ENCODE results near the gene IL21.
"Not testable (repeated sequence)": the region's sequence is repeated elsewhere in the genome, so short reads cannot be mapped to it uniquely, and the experiment has no call there.

Gene IL21

DNA sequence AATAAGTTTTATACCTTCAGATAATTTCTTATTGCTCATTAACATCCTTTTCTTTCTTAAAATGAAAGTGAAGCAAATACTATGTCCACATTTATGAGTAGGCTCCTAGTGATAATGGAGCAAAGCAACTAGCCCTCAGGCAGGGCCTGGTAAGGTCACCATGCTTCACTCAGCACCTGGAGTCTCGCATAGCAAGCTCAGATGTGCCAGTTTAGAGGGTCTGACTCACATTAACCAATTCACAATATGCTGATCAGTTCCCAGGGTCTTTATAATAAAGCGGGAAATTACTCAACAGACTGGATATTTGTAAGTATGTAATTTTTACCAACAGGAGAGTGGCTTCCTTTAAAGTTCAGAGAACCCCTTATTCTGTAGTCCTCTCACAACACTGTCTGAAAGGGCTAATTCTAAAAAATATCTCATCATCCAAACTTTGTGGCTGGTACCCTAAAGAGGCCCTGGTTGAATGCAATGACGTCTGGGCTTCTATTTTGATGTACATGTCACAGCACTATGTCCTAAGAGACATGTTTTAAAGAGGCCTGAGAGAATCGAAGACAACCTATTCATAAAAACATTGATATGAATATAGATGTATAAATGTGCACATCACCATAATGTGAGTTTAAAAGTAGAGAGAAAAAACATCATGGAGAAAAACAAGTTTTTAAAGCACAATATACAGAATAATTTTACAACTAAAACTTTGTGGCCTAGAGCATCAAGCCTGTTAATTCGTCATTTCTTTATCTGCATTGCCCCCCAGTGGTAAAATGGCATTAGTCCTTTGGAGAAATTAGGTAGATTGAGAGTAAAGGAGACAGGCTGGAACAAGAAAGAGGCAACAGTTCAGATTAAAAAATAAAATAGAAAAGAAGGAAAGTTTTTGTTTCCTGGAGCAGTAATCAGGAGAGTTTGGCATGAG is 44.3 kb downstream of the IL21 start:
- DNase-seq: peak; percentile 15

GRCh38 chr4:122574347-122574746 is 46.5 kb downstream of the IL21 start:
- not testable (repeated sequence) for DNase-seq

- no peak for DNase-seq
These were observed 58.4 kb downstream of the IL21 start for GRCh38 chr4:122562449-122562848.
